Gastrocnemius medialis (tissue), 4 donors: ENCODE data around the gene CMAS.
"Not testable (repeated sequence)": the region's sequence is repeated elsewhere in the genome, so short reads cannot be mapped to it uniquely, and the experiment has no call there.

ENCODE experiments used
- CTCF ChIP-seq, 5 experiments: fragments of 450-650 bp in 3 of 5; fragments of 200-600 bp in 2 of 5; sonication (generic) in 2 of 5; IDR thresholded peaks in 4 of 5; conservative IDR thresholded peaks in 1 of 5; 1 replicate in 4 of 5; 2 replicates in 1 of 5; pipeline ENCODE4 v1.5.1; 2016 to 2019; ENCODE audit warnings: antibody characterized with exemption in 5 of 5, mild to moderate bottlenecking in 3 of 5, moderate library complexity in 3 of 5
- POLR2A ChIP-seq, 2 donors: fragments of 450-650 bp; IDR thresholded peaks; one replicate each; pipeline ENCODE4 v1.6.1; 2017; ENCODE audit warnings: antibody characterized with exemption in 2 of 2, mild to moderate bottlenecking in 2 of 2, moderate library complexity in 2 of 2

GRCh38 chr12:22007794-22008193 is 38.2 kb upstream of the CMAS start:
- TF ChIP-seq POLR2A (IDR thresholded peaks at IDR 0.05); CTCF (IDR thresholded peaks at IDR 0.05 in 4 of 5, conservative IDR thresholded peaks at IDR 0.05 in 1 of 5): not testable (repeated sequence)
